Neuron (in vitro differentiated cells): Measurements from ENCODE around the gene UGT1A5.
"Not testable (repeated sequence)": the region's sequence is repeated elsewhere in the genome, so short reads cannot be mapped to it uniquely, and the experiment has no call there.

Experiments used
- H2AFZ ChIP-seq: one replicate; pipeline ENCODE4 v1.6.1; 2013; ENCODE audit warnings: low read depth, mild to moderate bottlenecking, inconsistent platforms, low read length, moderate library complexity
- H3K27me3 ChIP-seq: one replicate; pipeline ENCODE4 v1.6.1; 2013; ENCODE audit warnings: low read length; ENCODE audit not compliant: insufficient read depth
- H3K36me3 ChIP-seq: one replicate; pipeline ENCODE4 v1.6.1; 2013; ENCODE audit warnings: low read length; ENCODE audit not compliant: insufficient read depth
- H3K4me1 ChIP-seq: one replicate; pipeline ENCODE4 v1.6.1; 2013; ENCODE audit warnings: low read length; ENCODE audit not compliant: insufficient read depth
- H3K4me3 ChIP-seq: 2 replicates; pipeline ENCODE4 v1.5.1; 2013; ENCODE audit warnings: mild to moderate bottlenecking, low read length, moderate library complexity
- H3K9me3 ChIP-seq: one replicate; pipeline ENCODE4 v1.6.1; 2013; ENCODE audit warnings: low read length

The UGT1A5 gene

GRCh38 chr2:233743464-233744259 is 31.0 kb downstream of the UGT1A5 start:
- H3K27me3 ChIP-seq, result no peaks in the 10 kb centered on the region
- H3K9me3 ChIP-seq, result peaks cover 5% of the 10 kb centered on the region
- no peak overlapping the region for H3K4me3 ChIP-seq
- no peak overlapping the region for H2AFZ ChIP-seq
- no peaks in the 10 kb centered on the region for H3K36me3 ChIP-seq
- H3K4me1 ChIP-seq, result no peaks in the 10 kb centered on the region

- Histone ChIP-seq H3K4me1 (no peaks in the 10 kb centered on the region), H2AFZ (no peak overlapping the region), H3K27me3 (no peaks in the 10 kb centered on the region), H3K9me3 (peaks cover 5% of the 10 kb centered on the region), H3K4me3 (no peak overlapping the region), H3K36me3 (no peaks in the 10 kb centered on the region)
Observed at GRCh38 chr2:233745073-233745755, 32.5 kb downstream of the UGT1A5 start.

GRCh38 chr2:233745838-233746237 is 33.1 kb downstream of the UGT1A5 start:
- not testable (repeated sequence) for H3K27me3 ChIP-seq, H3K4me3 ChIP-seq, H3K9me3 ChIP-seq, H3K4me1 ChIP-seq, H2AFZ ChIP-seq, H3K36me3 ChIP-seq

- H3K9me3 ChIP-seq, result peaks cover 10% of the 10 kb centered on the region
- no peaks in the 10 kb centered on the region for H3K4me1 ChIP-seq
- no peak overlapping the region for H3K4me3 ChIP-seq
- H3K27me3 ChIP-seq, result no peaks in the 10 kb centered on the region
- no peaks in the 10 kb centered on the region for H3K36me3 ChIP-seq
- H2AFZ ChIP-seq, result no peak overlapping the region
Observed at GRCh38 chr2:233746475-233747282, 34.0 kb downstream of the UGT1A5 start.

GRCh38 chr2:233747283-233747544 is 34.5 kb downstream of the UGT1A5 start:
- H3K9me3 ChIP-seq, result peaks cover 10% of the 10 kb centered on the region
- H3K36me3 ChIP-seq, result no peaks in the 10 kb centered on the region
- no peak overlapping the region for H3K4me3 ChIP-seq
- H3K4me1 ChIP-seq, result no peaks in the 10 kb centered on the region
- H3K27me3 ChIP-seq, result no peaks in the 10 kb centered on the region
- H2AFZ ChIP-seq, result no peak overlapping the region

GRCh38 chr2:233750689-233751088 is 38.0 kb downstream of the UGT1A5 start:
- H3K4me3 ChIP-seq, H3K27me3 ChIP-seq, H3K4me1 ChIP-seq: not testable (repeated sequence)

GRCh38 chr2:233751212-233752009 is 38.7 kb downstream of the UGT1A5 start:
- not testable (repeated sequence) for H2AFZ ChIP-seq, H3K4me1 ChIP-seq, H3K36me3 ChIP-seq, H3K4me3 ChIP-seq, H3K27me3 ChIP-seq
- H3K9me3 ChIP-seq, result peaks cover 11% of the 10 kb centered on the region

More at GRCh38 chr2:233750689-233751088, 38.0 kb downstream of the UGT1A5 start:
- not testable (repeated sequence) for H3K36me3 ChIP-seq, H2AFZ ChIP-seq
- peaks cover 11% of the 10 kb centered on the region for H3K9me3 ChIP-seq

GRCh38 chr2:233754872-233755611 is 42.3 kb downstream of the UGT1A5 start:
- no peaks in the 10 kb centered on the region for H3K27me3 ChIP-seq
- peaks cover 11% of the 10 kb centered on the region for H3K9me3 ChIP-seq
- H3K36me3 ChIP-seq, result no peaks in the 10 kb centered on the region
- H3K4me1 ChIP-seq, result peaks cover 8% of the 10 kb centered on the region
- no peak overlapping the region for H3K4me3 ChIP-seq
- H2AFZ ChIP-seq, result no peak overlapping the region

- no peaks in the 10 kb centered on the region for H3K27me3 ChIP-seq
- no peaks in the 10 kb centered on the region for H3K36me3 ChIP-seq
- peaks cover 8% of the 10 kb centered on the region for H3K4me1 ChIP-seq
- H2AFZ ChIP-seq, result no peak overlapping the region
- H3K4me3 ChIP-seq, result no peak overlapping the region
- peaks cover 7% of the 10 kb centered on the region for H3K9me3 ChIP-seq
Observed at GRCh38 chr2:233756429-233757081, 43.8 kb downstream of the UGT1A5 start.

GRCh38 chr2:233758141-233758540 is 45.4 kb downstream of the UGT1A5 start:
- H3K4me1 ChIP-seq, result peaks cover 1% of the 10 kb centered on the region
- H3K9me3 ChIP-seq, result peaks cover 7% of the 10 kb centered on the region
- H3K4me3 ChIP-seq, result no peak overlapping the region
- no peaks in the 10 kb centered on the region for H3K36me3 ChIP-seq
- no peaks in the 10 kb centered on the region for H3K27me3 ChIP-seq
- H2AFZ ChIP-seq, result no peak overlapping the region

GRCh38 chr2:233758849-233759248 is 46.1 kb downstream of the UGT1A5 start:
- Histone ChIP-seq H2AFZ (no peak overlapping the region), H3K9me3 (peaks cover 7% of the 10 kb centered on the region), H3K36me3 (no peaks in the 10 kb centered on the region), H3K4me1 (no peaks in the 10 kb centered on the region), H3K4me3 (no peak overlapping the region), H3K27me3 (no peaks in the 10 kb centered on the region)

GRCh38 chr2:233760043-233760442 is 47.3 kb downstream of the UGT1A5 start, which contains the start of gene UGT1A1:
TSS of gene UGT1A1 (plus strand) at chr2:233760270. CDS start at chr2:233760288, 18 bp downstream.
- Histone ChIP-seq H3K27me3 (no peaks in the 10 kb centered on the region), H3K9me3 (peaks cover 4% of the 10 kb centered on the region), H3K4me3 (no peak within 1 kb of the TSS), H3K36me3 (no peaks in the 10 kb centered on the region), H2AFZ (no peak within 1 kb of the TSS), H3K4me1 (no peaks in the 10 kb centered on the region)
